GM12891 (cell line): ENCODE results near the gene SNU13.
"Not testable (repeated sequence)": the region's sequence is repeated elsewhere in the genome, so short reads cannot be mapped to it uniquely, and the experiment has no call there.

Experiments used
- POLR2A ChIP-seq: IDR thresholded peaks from 2 replicates; pipeline ENCODE4 v1.6.1; 2011; ENCODE audit warnings: low read depth, low read length, control low read depth
- TAF1 ChIP-seq: IDR thresholded peaks from 2 replicates; pipeline ENCODE4 v1.6.1; 2011; ENCODE audit warnings: low read depth, low read length, control low read depth

- TF ChIP-seq TAF1, POLR2A: not testable (repeated sequence)
These were observed 25.1 kb downstream of the SNU13 start for GRCh38 chr22:41663594-41663993.
